HG03571 (cell line): ENCODE data around the gene FGD6.
"Not testable (repeated sequence)": the region's sequence is repeated elsewhere in the genome, so short reads cannot be mapped to it uniquely, and the experiment has no call there.

Source experiments
- ATAC-seq: cut with Tn5 transposase; IDR thresholded peaks from one replicate; pipeline ENCODE4 v1.9.1; 2021; ENCODE audit not compliant: unreplicated experiment

FGD6 gene

DNA sequence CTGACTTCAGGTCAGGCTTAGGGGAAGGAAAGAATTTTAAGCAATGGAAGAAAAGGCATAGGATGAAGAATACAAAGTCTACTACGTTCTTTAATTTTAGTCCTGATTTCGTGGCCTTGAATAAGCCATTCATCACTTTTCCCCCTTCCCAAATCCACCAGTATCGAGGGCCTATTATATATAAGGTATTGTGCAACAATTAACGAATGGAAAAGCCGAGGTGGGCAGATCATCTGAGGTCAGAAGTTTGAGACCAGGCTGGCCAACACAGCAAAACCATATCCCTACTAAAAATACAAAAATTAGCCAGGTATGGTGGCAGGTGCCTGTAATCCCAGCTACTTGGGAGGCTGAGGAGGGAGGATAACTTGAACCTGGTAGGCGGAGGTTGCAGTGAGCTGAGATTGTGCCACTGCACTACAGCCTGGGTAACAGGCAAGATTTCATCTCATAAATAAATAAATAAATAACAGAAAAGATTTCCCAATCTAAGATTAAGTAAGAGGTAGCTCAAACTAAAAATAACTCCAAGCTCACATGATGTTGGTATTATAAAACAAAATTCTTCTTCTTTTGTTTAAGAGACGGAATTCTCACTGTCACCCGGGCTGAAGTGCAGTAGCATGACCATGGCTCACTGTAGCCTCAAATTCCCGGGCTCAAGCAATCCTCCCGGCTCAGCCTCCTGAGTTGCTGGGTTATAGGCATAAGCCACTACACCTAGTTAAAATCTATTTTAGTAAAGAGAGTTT lies 85.5 kb downstream of the FGD6 start:
- no peak for ATAC-seq

GRCh38 chr12:95130096-95130495 lies 87.2 kb downstream of the FGD6 start:
- no peak for ATAC-seq

DNA sequence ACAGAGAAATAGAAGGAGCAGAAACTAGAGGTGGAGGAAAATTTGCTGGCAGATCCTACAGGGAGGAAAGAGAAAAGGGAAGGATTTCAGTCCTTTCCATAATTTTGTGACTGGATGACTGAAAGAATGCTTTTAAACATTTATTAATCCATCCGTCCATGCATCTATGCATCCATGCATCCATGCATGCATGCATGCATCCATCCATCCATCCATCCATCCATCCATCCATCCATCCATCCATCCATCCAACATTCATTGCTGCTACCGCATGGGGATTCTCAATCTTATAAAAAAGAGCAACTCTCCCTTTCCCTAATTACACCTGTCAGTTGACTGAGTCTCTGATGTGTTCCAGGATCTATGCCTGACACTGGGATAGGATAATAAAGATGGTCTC lies 88.2 kb downstream of the FGD6 start:
- no peak for ATAC-seq

DNA sequence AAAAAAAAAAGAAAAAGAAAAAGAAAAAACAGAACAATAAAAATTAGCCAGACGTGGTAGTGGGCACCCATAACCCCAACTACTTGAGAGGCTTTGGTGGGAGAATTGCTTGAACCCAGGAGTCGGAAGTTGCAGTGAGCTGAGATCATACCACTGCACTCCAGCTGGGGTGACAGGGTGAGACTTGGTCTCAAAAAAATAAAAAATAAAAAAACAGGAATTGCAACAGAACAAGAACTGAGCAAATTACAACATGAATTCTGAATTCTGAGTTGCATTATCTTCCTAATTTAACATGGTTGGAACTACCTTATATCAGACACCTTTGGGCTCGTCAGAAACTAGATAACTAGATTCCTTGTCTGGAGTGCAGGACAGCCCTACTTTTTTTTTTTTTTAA lies 90.5 kb downstream of the FGD6 start:
- ATAC-seq: no peak

- ATAC-seq: no peak
These were observed 91.2 kb downstream of the FGD6 start for GRCh38 chr12:95126076-95126475.

DNA sequence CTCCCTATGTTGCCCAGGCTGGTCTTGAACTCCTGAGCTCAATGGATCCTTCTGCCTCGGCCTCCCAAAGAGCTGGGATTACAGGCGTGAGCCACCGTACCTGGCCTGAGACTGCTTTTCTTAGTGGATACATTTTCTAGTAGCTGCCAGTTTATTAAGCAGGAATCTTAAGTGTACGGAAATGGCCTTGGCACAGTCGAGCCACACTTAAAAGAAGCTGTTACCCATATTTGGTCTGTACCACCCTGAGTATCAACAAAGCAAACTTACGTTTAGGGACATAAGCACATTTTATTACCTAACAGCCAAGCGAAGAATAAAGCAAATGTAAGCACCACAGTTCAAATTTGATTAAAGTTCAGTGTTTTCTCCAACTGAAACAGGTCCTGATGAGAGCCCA lies 93.2 kb downstream of the FGD6 start:
- no peak for ATAC-seq

DNA sequence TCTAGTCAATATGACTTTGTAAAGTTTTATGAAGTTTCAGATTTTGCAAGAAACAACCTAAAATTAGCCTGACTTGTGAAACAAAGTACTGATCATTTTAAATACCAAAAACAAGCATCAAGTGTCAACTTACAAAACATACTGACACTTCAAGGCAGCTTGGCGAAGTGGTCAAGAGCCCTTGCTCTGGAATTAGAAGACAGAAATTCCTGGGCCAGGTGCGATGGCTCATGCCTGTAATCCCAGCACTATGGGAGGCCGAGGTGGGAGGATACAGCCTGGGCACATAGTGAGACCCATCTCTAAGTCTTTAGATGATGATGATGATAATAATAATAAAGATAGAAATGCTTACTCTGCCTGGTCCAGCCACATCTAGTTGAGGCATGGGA lies 98.5 kb downstream of the FGD6 start:
- ATAC-seq: no peak

DNA sequence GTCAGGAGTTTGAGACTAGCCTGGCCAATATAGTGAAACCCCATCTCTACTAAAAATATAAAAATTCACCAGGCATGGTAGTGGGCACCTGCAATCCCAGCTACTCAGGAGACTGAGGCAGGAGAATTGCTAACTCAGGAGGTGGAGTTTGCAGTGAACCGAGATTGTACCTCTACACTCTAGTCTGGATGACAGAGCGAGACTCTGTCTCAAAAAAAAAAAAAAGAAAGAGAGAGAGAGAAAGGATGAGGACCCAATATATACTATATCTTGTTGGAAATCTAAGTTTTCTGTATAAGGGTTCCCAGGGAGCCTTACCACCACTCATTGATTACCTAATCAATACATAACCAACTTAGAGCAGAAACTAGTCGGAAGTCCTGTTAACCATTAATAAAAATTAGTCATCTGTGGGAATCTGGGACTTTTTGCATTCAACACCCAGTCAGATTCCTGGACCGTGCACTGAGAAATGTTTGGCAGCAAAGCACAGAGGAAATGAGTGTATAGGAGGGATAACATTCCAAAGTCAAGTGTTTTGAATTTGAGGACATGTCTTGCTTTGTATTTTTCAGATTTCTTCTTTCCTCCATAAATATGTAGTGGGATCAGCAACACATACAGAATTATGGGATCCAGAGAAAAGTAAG lies 99.0 kb downstream of the FGD6 start:
- ATAC-seq: no peak

DNA sequence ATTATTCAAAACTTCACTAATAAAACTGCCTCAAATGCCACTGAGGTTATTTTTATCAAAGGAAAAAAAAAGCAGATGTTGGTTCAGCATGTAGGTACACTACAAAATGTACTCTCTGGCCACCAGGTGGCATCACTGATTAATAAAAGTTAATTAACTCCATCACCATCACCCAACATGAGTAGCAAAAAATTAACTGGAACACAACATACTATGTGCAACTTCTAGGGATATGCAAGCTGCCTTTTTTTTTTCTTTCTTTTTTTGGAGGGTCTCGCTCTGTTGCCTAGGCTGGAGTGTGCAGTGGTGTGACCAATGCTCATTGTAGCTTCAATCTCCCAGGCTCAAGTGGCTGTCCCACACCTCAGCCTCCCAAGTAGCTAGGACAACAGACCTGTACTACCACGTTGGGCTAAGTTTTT lies 100.1 kb downstream of the FGD6 start:
- peak; percentile 71 for ATAC-seq

- no peak for ATAC-seq
These were observed 100.5 kb downstream of the FGD6 start for GRCh38 chr12:95116773-95117172.

DNA sequence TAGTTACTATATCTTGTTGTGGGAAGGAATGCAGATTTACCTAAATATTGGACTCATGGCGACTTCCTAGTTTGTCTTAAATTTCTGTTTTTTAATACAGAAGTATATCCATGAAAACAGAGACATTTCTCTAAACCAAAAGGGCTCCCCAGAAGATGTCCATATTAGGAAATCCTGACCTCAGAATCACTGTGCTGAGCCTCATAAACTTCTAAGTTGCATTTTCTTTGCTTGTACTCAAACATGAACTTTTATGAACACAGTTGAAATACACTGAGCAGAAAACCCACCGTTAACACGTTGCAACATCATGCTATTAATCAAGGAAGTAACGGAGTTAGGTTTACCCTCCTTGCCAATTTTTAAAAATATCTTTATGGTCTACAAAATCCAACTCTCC lies 100.9 kb downstream of the FGD6 start:
- no peak for ATAC-seq

- no peak for ATAC-seq
These were observed 101.6 kb downstream of the FGD6 start for GRCh38 chr12:95115641-95116040.

- ATAC-seq: no peak
These were observed 102.4 kb downstream of the FGD6 start for GRCh38 chr12:95114766-95115405.

GRCh38 chr12:95107362-95107761 lies 109.9 kb downstream of the FGD6 start:
- no peak for ATAC-seq

- no peak for ATAC-seq
These were observed 111.7 kb downstream of the FGD6 start for GRCh38 chr12:95105540-95105939.

DNA sequence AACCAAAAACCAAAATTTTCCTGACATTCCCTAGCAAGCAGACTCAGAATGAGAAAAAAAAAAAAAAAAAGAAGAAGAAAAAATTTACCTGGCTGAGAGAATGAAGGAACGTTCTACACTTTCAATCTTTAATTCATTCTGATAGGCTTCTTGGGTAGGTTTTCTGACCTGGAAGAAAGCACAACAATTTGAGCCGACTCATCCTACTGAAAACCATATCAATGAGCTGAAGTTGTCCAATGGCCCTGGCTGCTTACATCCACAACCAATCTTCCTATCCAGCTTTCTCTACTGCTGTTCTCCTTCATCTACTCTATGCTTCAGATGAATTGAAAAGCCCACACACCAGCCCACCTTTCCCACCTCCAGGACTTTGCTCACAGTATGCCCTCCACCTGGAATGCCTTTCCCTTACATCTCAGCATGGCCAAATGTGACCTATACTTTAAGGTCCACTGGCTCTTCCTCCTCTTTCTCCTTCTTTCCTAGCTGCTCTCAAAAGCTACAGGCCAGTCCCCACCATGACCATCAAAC lies 112.3 kb downstream of the FGD6 start:
- ATAC-seq: no peak

DNA sequence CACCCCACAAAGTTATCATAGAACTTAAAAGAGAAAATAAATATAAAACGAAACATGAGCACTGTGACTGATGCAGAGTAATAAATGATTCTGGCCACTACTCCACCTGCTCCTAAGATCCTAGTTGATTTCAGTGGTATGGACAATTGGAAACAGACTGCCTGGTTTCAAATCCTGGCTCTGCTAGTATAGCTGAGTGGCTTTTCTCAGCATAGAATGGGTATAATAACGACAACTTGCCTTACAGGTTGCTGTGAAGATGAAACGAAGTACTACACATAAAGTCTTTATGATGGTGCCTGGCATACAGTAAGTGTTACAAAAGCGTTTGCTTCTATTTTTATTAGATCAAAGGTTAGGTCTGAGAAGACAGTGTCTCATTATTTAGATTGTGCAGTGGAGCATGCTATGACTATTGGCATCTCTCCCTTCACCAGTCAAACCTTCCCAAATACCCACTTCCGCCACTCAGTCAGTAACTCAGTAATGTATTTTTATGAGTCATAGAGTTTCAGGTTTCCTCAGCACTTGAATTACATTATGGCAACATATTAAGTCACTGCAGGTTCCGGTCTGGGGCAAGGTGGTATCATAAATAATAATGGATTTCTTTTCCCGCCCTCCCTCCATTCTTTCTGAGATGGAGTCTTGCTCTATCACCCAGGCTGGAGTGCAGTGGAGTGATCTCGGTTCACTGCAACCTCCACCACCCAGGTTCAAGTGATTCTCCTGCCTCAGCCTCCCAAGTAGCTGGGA lies 114.2 kb downstream of the FGD6 start:
- peak; percentile 98 for ATAC-seq

DNA sequence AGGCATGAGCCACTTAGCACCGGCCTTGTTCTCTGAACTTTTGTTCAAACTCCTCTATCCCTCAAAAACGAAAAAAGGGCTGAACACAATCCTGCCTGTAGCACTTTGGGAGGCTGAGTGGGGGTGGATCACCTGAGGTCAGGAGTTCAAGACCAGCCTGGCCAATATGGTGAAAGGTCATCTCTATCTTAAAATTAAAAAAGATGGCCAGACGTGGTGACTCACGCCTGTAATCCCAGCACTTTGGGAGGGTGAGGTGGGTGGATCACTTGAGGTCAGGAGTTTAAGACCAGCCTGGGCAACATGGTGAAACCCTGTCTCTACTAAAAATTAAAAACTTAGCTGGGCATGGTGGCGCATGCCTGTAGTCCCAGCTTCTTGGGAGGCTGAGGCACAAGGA lies 115.3 kb downstream of the FGD6 start:
- ATAC-seq: not testable (repeated sequence)

GRCh38 chr12:95100264-95101190 lies 116.7 kb downstream of the FGD6 start:
- no peak for ATAC-seq

DNA sequence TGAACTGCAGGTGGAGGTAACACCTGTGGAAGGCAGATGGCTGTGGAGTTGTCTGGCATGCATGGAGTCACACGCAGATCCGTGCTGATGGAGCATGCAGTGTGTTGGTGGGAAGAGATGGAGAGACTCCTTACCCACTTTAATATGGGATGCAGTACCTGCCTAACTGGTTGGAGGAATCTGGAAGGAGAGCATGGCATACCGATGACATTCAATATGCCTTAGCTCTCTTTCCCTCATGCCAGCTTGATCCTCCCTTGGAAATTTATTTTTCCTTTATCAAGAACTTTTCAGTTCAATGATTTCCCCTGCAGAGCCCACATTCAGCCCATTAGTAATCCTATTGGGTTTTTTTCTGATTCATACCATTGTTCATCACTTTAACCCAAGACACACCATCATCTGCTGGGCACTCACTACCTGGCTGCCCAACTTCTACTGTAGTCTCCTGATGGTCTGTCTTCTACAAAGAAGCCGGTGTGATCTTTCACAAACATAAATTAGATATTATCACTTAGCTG lies 117.9 kb downstream of the FGD6 start:
- ATAC-seq: no peak
